Mesenchymal stem cell (in vitro differentiated cells and primary cell): ENCODE results near the gene SPAG7.

Experiments used
- DNase-seq: peaks from one replicate; pipeline ENCODE4 v3.0.0-alpha.2; 2013
- H2AFZ ChIP-seq: one replicate; pipeline ENCODE4 v1.6.1; 2013; ENCODE audit warnings: low read depth, mild to moderate bottlenecking, control low read depth, inconsistent platforms, low read length, moderate library complexity
- H2AK5ac ChIP-seq: 2 replicates; pipeline ENCODE4 v1.6.1; 2013; ENCODE audit warnings: low read length, moderate library complexity, mild to moderate bottlenecking, inconsistent platforms; ENCODE audit not compliant: severe bottlenecking
- H2BK120ac ChIP-seq: one replicate; pipeline ENCODE4 v1.6.1; 2013; ENCODE audit warnings: low read depth, mild to moderate bottlenecking, inconsistent platforms, low read length, moderate library complexity
- H2BK12ac ChIP-seq, 2 experiments: one replicate each; pipeline ENCODE4 v1.6.1; 2013; ENCODE audit warnings: inconsistent platforms in 2 of 2, low read length in 2 of 2, mild to moderate bottlenecking in 2 of 2, moderate library complexity in 2 of 2, control low read depth in 1 of 2
- H2BK15ac ChIP-seq: one replicate; pipeline ENCODE4 v1.6.1; 2013; ENCODE audit warnings: mild to moderate bottlenecking, low read depth, inconsistent platforms; ENCODE audit not compliant: poor library complexity, severe bottlenecking
- H2BK5ac ChIP-seq: 2 replicates; pipeline ENCODE4 v1.6.1; 2013; ENCODE audit warnings: low read depth, mild to moderate bottlenecking, low read length, control low read depth, inconsistent platforms; ENCODE audit not compliant: poor library complexity, severe bottlenecking
- H3K14ac ChIP-seq, 2 experiments: one replicate each; pipeline ENCODE4 v1.6.1; 2013; ENCODE audit warnings: inconsistent platforms in 2 of 2, low read length in 2 of 2, control low read depth in 1 of 2, mild to moderate bottlenecking in 1 of 2, moderate library complexity in 1 of 2
- H3K18ac ChIP-seq, 2 experiments: one replicate each; pipeline ENCODE4 v1.6.1; 2013; ENCODE audit warnings: inconsistent platforms in 2 of 2, low read length in 2 of 2, control low read depth in 1 of 2, low read depth in 1 of 2, mild to moderate bottlenecking in 1 of 2
- H3K23ac ChIP-seq, 2 experiments: one replicate each; pipeline ENCODE4 v1.6.1; 2013; ENCODE audit warnings: inconsistent platforms in 2 of 2, low read length in 2 of 2, mild to moderate bottlenecking in 2 of 2, moderate library complexity in 2 of 2, control low read depth in 1 of 2
- H3K27ac ChIP-seq: 2 replicates; pipeline ENCODE4 v1.5.1; 2013; ENCODE audit warnings: mild to moderate bottlenecking, moderate library complexity, low read length, control low read depth, inconsistent platforms; ENCODE audit not compliant: poor library complexity, severe bottlenecking
- H3K27me3 ChIP-seq, 2 experiments: 2 replicates each; pipeline versions ENCODE4 v1.6.1 to v1.7.0; 2013; ENCODE audit warnings: low read length in 2 of 2, mild to moderate bottlenecking in 2 of 2, moderate library complexity in 2 of 2, control low read depth in 1 of 2, inconsistent platforms in 1 of 2; ENCODE audit not compliant: control insufficient read depth in 1 of 2, insufficient read depth in 1 of 2
- H3K36me3 ChIP-seq, 2 experiments: 2 replicates each; pipeline versions ENCODE4 v1.6.1 to v1.7.0; 2013; ENCODE audit warnings: low read length in 2 of 2, control low read depth in 1 of 2, inconsistent platforms in 1 of 2, low read depth in 1 of 2, mild to moderate bottlenecking in 1 of 2; ENCODE audit not compliant: insufficient read depth in 2 of 2, control insufficient read depth in 1 of 2
- H3K4ac ChIP-seq, 2 experiments: one replicate each; pipeline ENCODE4 v1.6.1; 2013; ENCODE audit warnings: inconsistent platforms in 2 of 2, low read length in 2 of 2, mild to moderate bottlenecking in 2 of 2, moderate library complexity in 2 of 2, control low read depth in 1 of 2, low read depth in 1 of 2
- H3K4me1 ChIP-seq: 2 replicates; pipeline ENCODE4 v1.6.1; 2013; ENCODE audit warnings: low read depth, low read length, control low read depth; ENCODE audit not compliant: control insufficient read depth, insufficient read depth
- H3K4me2 ChIP-seq: 2 replicates; pipeline ENCODE4 v1.6.1; 2013; ENCODE audit warnings: low read length, mild to moderate bottlenecking, inconsistent platforms; ENCODE audit not compliant: poor library complexity, severe bottlenecking
- H3K4me3 ChIP-seq, 2 experiments: 2 replicates each; pipeline versions ENCODE4 v1.5.1 to v1.7.0; 2013; ENCODE audit warnings: low read length in 2 of 2, mild to moderate bottlenecking in 2 of 2, control low read depth in 1 of 2, low read depth in 1 of 2; ENCODE audit not compliant: insufficient read depth in 1 of 2
- H3K79me1 ChIP-seq: replicated peaks from 2 replicates; pipeline ENCODE4 v1.6.1; 2013; ENCODE audit warnings: mild to moderate bottlenecking, control low read depth, low read length, inconsistent platforms; ENCODE audit not compliant: poor library complexity, severe bottlenecking
- H3K9ac ChIP-seq: 2 replicates; pipeline ENCODE4 v1.7.0; 2013; ENCODE audit warnings: mild to moderate bottlenecking, low read length, moderate library complexity
- H3K9me3 ChIP-seq: 2 replicates; pipeline ENCODE4 v1.7.0; 2013; ENCODE audit warnings: mild to moderate bottlenecking, low read length; ENCODE audit not compliant: control insufficient read depth
- H4K8ac ChIP-seq: one replicate; pipeline ENCODE4 v1.6.1; 2013; ENCODE audit warnings: inconsistent platforms, mild to moderate bottlenecking, low read length, moderate library complexity
- H4K91ac ChIP-seq: one replicate; pipeline ENCODE4 v1.6.1; 2013; ENCODE audit warnings: mild to moderate bottlenecking, low read length, inconsistent platforms
- WGBS: methylation state at CpG from one replicate; pipeline ENCODE4 v1.1.7; 2013; ENCODE audit warnings: mixed read lengths; 5-methylcytosine and 5-hydroxymethylcytosine counted together

Gene SPAG7

GRCh38 chr17:4944163-4944553 is 23.5 kb downstream of the SPAG7 start:
- no peak overlapping the region for H2BK12ac ChIP-seq
- DNase-seq: no peak
- no peak overlapping the region for H3K4me2 ChIP-seq
- peak overlapping the region; percentile 97 for H3K9ac ChIP-seq
- H3K23ac ChIP-seq: no peak overlapping the region
- no peak overlapping the region for H2AK5ac ChIP-seq
- H4K8ac ChIP-seq: peak overlapping the region; percentile 45
- H3K4me1 ChIP-seq: peaks cover 28% of the 10 kb centered on the region
- H3K14ac ChIP-seq: no peak overlapping the region
- peak overlapping the region; percentile 98 for H3K27ac ChIP-seq
- no peak overlapping the region for H4K91ac ChIP-seq
- H3K4me3 ChIP-seq: no peak overlapping the region
- H3K27me3 ChIP-seq: no peaks in the 10 kb centered on the region
- 88% methylated on average over 2 of the region's 3 CpGs for WGBS
- H2BK120ac ChIP-seq: no peak overlapping the region
- H2BK5ac ChIP-seq: no peak overlapping the region
- no peak overlapping the region for H2BK15ac ChIP-seq
- H3K9me3 ChIP-seq: no peaks in the 10 kb centered on the region
- H3K79me1 ChIP-seq: no peaks in the 10 kb centered on the region
- H3K4ac ChIP-seq: no peak overlapping the region
- peaks cover 42 to 51% of the 10 kb centered on the region in 2 experiments for H3K36me3 ChIP-seq
- no peak overlapping the region for H2AFZ ChIP-seq
- H3K18ac ChIP-seq: no peak overlapping the region

GRCh38 chr17:4942760-4943508 is 24.7 kb downstream of the SPAG7 start:
- peaks cover 10% of the 10 kb centered on the region for H3K79me1 ChIP-seq
- H2BK12ac ChIP-seq: no peak overlapping the region
- no peak overlapping the region for H3K4me2 ChIP-seq
- WGBS: 86% methylated on average over 5 of the region's 13 CpGs
- H3K9me3 ChIP-seq: no peaks in the 10 kb centered on the region
- H3K4me1 ChIP-seq: peaks cover 40% of the 10 kb centered on the region
- no peak overlapping the region for H2BK120ac ChIP-seq
- no peak overlapping the region for H4K91ac ChIP-seq
- no peak overlapping the region for H2BK15ac ChIP-seq
- no peak overlapping the region for H3K18ac ChIP-seq
- H3K9ac ChIP-seq: peak overlapping the region; percentile 97
- H2AK5ac ChIP-seq: peak overlapping the region; percentile 13
- H3K4ac ChIP-seq: no peak overlapping the region
- H3K27ac ChIP-seq: peak overlapping the region; percentile 17
- no peak overlapping the region for H2AFZ ChIP-seq
- no peaks in the 10 kb centered on the region for H3K27me3 ChIP-seq
- no peak overlapping the region for H3K23ac ChIP-seq
- H2BK5ac ChIP-seq: no peak overlapping the region
- DNase-seq: no peak
- no peak overlapping the region for H4K8ac ChIP-seq
- no peak overlapping the region for H3K4me3 ChIP-seq
- H3K14ac ChIP-seq: no peak overlapping the region
- peaks cover 52 to 58% of the 10 kb centered on the region in 2 experiments for H3K36me3 ChIP-seq

GRCh38 chr17:4941319-4941610 is 26.4 kb downstream of the SPAG7 start:
- H3K27ac ChIP-seq: peak overlapping the region; percentile 98
- H2BK120ac ChIP-seq: no peak overlapping the region
- no peaks in the 10 kb centered on the region for H3K27me3 ChIP-seq
- no peak overlapping the region for H2BK12ac ChIP-seq
- H3K4me1 ChIP-seq: peaks cover 40% of the 10 kb centered on the region
- H2BK15ac ChIP-seq: no peak overlapping the region
- DNase-seq: no peak
- peak overlapping the region; percentile 43 for H4K8ac ChIP-seq
- H3K23ac ChIP-seq: no peak overlapping the region
- peaks cover 60 to 68% of the 10 kb centered on the region in 2 experiments for H3K36me3 ChIP-seq
- no peaks in the 10 kb centered on the region for H3K9me3 ChIP-seq
- H3K4ac ChIP-seq: peak overlapping the region in 1 of 2 experiments; percentile 21
- H3K79me1 ChIP-seq: peaks cover 21% of the 10 kb centered on the region
- H3K9ac ChIP-seq: peak overlapping the region; percentile 97
- no peak overlapping the region for H3K18ac ChIP-seq
- H2BK5ac ChIP-seq: no peak overlapping the region
- H3K14ac ChIP-seq: no peak overlapping the region
- no peak overlapping the region for H2AFZ ChIP-seq
- H2AK5ac ChIP-seq: peak overlapping the region; percentile 58
- peak overlapping the region; percentile 94 for H3K4me2 ChIP-seq
- H4K91ac ChIP-seq: no peak overlapping the region
- H3K4me3 ChIP-seq: peak overlapping the region in 1 of 2 experiments; percentile 98
- WGBS: 59% methylated on average over 4 of the region's 4 CpGs

- peak overlapping the region; percentile 46 for H2AFZ ChIP-seq
- peak overlapping the region; percentile 98 for H3K27ac ChIP-seq
- peaks cover 22% of the 10 kb centered on the region for H3K79me1 ChIP-seq
- H4K91ac ChIP-seq: peak overlapping the region; percentile 94
- no peaks in the 10 kb centered on the region for H3K9me3 ChIP-seq
- H2BK15ac ChIP-seq: no peak overlapping the region
- H4K8ac ChIP-seq: peak overlapping the region; percentile 95
- peak overlapping the region; percentile 80 to 98 for H3K4me3 ChIP-seq
- H3K9ac ChIP-seq: peak overlapping the region; percentile 97
- H3K4ac ChIP-seq: peak overlapping the region; percentile 80 to 96
- peaks cover 37% of the 10 kb centered on the region for H3K4me1 ChIP-seq
- peak overlapping the region; percentile 64 for H2BK120ac ChIP-seq
- no peak overlapping the region for H2BK12ac ChIP-seq
- DNase-seq: no peak
- peaks cover 63 to 68% of the 10 kb centered on the region in 2 experiments for H3K36me3 ChIP-seq
- H2AK5ac ChIP-seq: peak overlapping the region; percentile 79
- H2BK5ac ChIP-seq: peak overlapping the region; percentile 46
- WGBS: 3% methylated on average over 19 of the region's 29 CpGs
- peak overlapping the region in 1 of 2 experiments; percentile 75 for H3K23ac ChIP-seq
- no peaks in the 10 kb centered on the region for H3K27me3 ChIP-seq
- peak overlapping the region; percentile 86 to 90 for H3K14ac ChIP-seq
- H3K18ac ChIP-seq: peak overlapping the region; percentile 73 to 84
- peak overlapping the region; percentile 94 for H3K4me2 ChIP-seq
Observed at GRCh38 chr17:4940555-4941318, 26.9 kb downstream of the SPAG7 start.
